Tibial nerve (tissue), 4 donors: ENCODE measurements around the gene RNF220. TPM values are rescaled to one million over a fixed set of nuclear protein-coding genes. Genes with fewer than 3 reads are reported as not detected.

Source experiments
- DNase-seq, 2 donors: peaks; one replicate each; pipeline ENCODE4 v3.0.0-alpha.2; 2019; ENCODE audit warnings: low spot score in 2 of 2
- H3K27ac ChIP-seq, 4 donors: fragments of 200-600 bp; sonication (generic) in 3 of 4; one replicate each; pipeline ENCODE4 v1.5.1; 2017 to 2019; ENCODE audit warnings: mild to moderate bottlenecking in 1 of 4
- H3K27me3 ChIP-seq, 2 donors: fragments of 200-600 bp; sonication (generic) in 1 of 2; one replicate each; pipeline versions ENCODE4 v1.5.1 to v1.6.0; 2017 to 2019
- H3K36me3 ChIP-seq, 3 donors: fragments of 200-600 bp; sonication (generic); one replicate each; pipeline ENCODE4 v1.5.1; 2018 to 2019
- H3K4me1 ChIP-seq, 4 donors: fragments of 200-600 bp; sonication (generic) in 3 of 4; one replicate each; pipeline ENCODE4 v1.5.1; 2017 to 2019
- H3K4me3 ChIP-seq, 4 donors: fragments of 200-600 bp; sonication (generic) in 3 of 4; one replicate each; pipeline ENCODE4 v1.5.1; 2017 to 2019; ENCODE audit warnings: mild to moderate bottlenecking in 1 of 4, moderate library complexity in 1 of 4
- H3K9me3 ChIP-seq, 4 donors: fragments of 200-600 bp; sonication (generic) in 3 of 4; one replicate each; pipeline ENCODE4 v1.5.1; 2017 to 2019
- EP300 ChIP-seq, 2 donors: sonication (generic); formaldehyde crosslinking; IDR thresholded peaks; one replicate each; pipeline ENCODE4 v1.6.1; 2017; ENCODE audit warnings: antibody characterized with exemption in 2 of 2, mild to moderate bottlenecking in 1 of 2
- POLR2A ChIP-seq, 2 donors: fragments of 450-650 bp; IDR thresholded peaks; one replicate each; pipeline ENCODE4 v1.6.1; 2017; ENCODE audit warnings: antibody characterized with exemption in 2 of 2, mild to moderate bottlenecking in 2 of 2, moderate library complexity in 2 of 2
- WGBS, 2 donors: methylation state at CpG; one replicate each; pipeline ENCODE4 v1.1.5; 2018; 5-methylcytosine and 5-hydroxymethylcytosine counted together
- total RNA-seq, 4 donors: library from RNA; depleted of rRNA; stranded (reverse); fragments of >200 nt; gene quantifications; one replicate each; pipeline ENCODE4 v1.1.0, GENCODE V29; 2016
- TF ChIP-seq, protein P1 (sequence below), 5 experiments: fragments of 200-600 bp in 3 of 5; fragments of 450-650 bp in 2 of 5; sonication (generic) in 3 of 5; IDR thresholded peaks; one replicate each; pipeline ENCODE4 v1.5.1; 2016 to 2019; ENCODE audit warnings: antibody characterized with exemption in 5 of 5, mild to moderate bottlenecking in 3 of 5, moderate library complexity in 2 of 5

Gene RNF220
- total RNA-seq, 4 donors from 2014 or later = 110 to 151 (median 114) TPM

DNA sequence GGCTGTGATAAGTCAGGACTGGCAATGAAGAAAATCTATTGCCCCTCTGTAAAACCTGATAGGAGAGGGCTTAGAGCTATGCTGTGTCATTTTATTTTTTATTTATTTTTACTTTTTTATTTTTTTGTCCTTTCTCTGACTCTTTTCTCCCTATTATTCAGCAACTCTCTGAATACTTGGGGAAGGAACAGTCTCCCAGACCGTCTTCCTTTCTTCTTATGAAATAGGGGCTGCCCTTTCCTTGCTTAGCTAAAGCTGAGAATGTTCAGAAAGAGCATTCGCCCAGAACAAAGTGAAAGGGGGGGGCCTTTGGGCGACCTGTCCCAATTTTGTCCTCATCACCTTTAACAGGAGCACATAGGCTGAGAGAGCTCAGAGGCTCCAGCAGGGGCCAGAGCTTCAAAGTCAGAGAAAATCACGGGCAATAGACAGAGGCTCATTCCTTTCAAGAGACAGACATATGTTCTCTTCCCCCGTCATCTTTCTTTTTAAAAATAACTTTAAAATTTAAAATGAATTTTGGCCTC, 80.9 kb downstream of the RNF220 start:
- H3K4me1 ChIP-seq = peaks cover 0 to 19% (median 8%) of the 10 kb centered on the region in 4 donors
- H3K9me3 ChIP-seq = no peaks in the 10 kb centered on the region
- H3K27ac ChIP-seq = peak overlapping the region in 2 of 4 donors; percentile 53 to 66
- no peaks in the 10 kb centered on the region for H3K27me3 ChIP-seq
- no peaks in the 10 kb centered on the region for H3K36me3 ChIP-seq
- TF ChIP-seq, protein P1, sequence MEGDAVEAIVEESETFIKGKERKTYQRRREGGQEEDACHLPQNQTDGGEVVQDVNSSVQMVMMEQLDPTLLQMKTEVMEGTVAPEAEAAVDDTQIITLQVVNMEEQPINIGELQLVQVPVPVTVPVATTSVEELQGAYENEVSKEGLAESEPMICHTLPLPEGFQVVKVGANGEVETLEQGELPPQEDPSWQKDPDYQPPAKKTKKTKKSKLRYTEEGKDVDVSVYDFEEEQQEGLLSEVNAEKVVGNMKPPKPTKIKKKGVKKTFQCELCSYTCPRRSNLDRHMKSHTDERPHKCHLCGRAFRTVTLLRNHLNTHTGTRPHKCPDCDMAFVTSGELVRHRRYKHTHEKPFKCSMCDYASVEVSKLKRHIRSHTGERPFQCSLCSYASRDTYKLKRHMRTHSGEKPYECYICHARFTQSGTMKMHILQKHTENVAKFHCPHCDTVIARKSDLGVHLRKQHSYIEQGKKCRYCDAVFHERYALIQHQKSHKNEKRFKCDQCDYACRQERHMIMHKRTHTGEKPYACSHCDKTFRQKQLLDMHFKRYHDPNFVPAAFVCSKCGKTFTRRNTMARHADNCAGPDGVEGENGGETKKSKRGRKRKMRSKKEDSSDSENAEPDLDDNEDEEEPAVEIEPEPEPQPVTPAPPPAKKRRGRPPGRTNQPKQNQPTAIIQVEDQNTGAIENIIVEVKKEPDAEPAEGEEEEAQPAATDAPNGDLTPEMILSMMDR (IDR thresholded peaks at IDR 0.05) = no peak
- TF ChIP-seq POLR2A (IDR thresholded peaks at IDR 0.05) (no peak), EP300 (IDR thresholded peaks at IDR 0.05) (no peak)
- WGBS, 2 donors = 52% methylated on average over 5 of the region's 5 CpGs
- H3K4me3 ChIP-seq = no peak overlapping the region
- no peak for DNase-seq

DNA sequence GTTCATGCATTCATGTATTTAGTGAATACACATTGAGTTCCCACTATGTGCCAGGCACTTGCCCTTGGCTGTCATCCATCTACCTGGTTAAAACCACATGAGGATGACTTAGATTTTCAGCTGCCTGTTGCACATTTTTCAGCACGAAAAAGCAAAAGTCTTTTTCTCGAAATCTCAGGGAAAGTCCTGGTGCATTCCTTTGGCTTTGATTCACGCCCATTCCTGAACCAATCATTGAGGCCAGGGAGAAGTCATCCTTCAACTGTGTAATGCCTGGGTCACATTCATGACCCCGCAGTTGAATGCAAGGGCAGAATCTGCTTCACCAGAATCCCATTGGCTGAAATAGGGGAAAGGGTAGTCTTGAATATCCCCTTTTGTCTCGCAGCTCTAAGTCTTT, 84.4 kb downstream of the RNF220 start:
- DNase-seq = no peak
- H3K27me3 ChIP-seq = no peaks in the 10 kb centered on the region
- peaks cover 0 to 19% (median 7%) of the 10 kb centered on the region in 4 donors for H3K4me1 ChIP-seq
- no peaks in the 10 kb centered on the region for H3K36me3 ChIP-seq
- H3K9me3 ChIP-seq = no peaks in the 10 kb centered on the region
- 60 to 65% methylated on average over 5 of the region's 5 CpGs for WGBS, 2 donors
- no peak for TF ChIP-seq EP300 (IDR thresholded peaks at IDR 0.05)
- TF ChIP-seq, protein P1 (IDR thresholded peaks at IDR 0.05) = no peak
- TF ChIP-seq POLR2A (IDR thresholded peaks at IDR 0.05) = no peak
- no peak overlapping the region for H3K27ac ChIP-seq
- H3K4me3 ChIP-seq = no peak overlapping the region

DNA sequence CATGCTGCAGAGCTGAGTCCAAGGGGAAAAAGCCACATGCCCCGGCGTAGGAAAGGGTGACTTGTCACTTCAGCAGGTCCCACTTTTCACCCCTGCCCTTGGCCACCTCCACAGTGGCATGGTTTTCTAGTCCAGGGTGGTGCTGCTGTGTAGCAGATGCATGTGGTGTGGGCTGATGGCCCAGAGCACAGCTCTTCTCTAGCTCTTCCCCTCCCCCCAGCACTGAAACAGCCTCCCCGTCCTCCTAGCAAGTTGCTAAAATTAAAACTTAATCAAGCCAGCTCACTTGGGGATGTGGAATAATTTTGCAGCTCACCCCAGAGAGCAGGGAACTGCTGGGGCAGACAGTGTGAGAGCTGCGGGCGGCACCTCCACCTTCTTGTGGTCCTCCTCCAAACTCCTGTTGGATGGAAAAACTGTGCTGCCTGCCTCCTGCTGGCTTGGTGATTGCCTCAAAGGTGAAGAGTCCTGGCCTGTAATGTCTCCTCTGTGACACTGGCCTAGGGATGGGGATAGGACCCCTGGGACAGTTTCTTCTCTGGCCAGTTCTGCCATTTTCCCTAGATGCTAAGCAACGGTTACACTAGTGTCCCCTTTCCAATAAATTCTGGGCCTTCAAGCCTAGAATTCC, 91.6 kb downstream of the RNF220 start:
- Histone ChIP-seq H3K4me3 (no peak overlapping the region), H3K27ac (no peak overlapping the region), H3K9me3 (no peaks in the 10 kb centered on the region), H3K36me3 (no peaks in the 10 kb centered on the region), H3K27me3 (no peaks in the 10 kb centered on the region), H3K4me1 (peaks cover 0 to 17% (median 3%) of the 10 kb centered on the region in 4 donors)
- WGBS, 2 donors = 74 to 81% methylated on average over 6 of the region's 6 CpGs
- TF ChIP-seq, protein P1 (IDR thresholded peaks at IDR 0.05) = no peak
- no peak for TF ChIP-seq POLR2A (IDR thresholded peaks at IDR 0.05)
- TF ChIP-seq EP300 (IDR thresholded peaks at IDR 0.05) = no peak
- DNase-seq = no peak

DNA sequence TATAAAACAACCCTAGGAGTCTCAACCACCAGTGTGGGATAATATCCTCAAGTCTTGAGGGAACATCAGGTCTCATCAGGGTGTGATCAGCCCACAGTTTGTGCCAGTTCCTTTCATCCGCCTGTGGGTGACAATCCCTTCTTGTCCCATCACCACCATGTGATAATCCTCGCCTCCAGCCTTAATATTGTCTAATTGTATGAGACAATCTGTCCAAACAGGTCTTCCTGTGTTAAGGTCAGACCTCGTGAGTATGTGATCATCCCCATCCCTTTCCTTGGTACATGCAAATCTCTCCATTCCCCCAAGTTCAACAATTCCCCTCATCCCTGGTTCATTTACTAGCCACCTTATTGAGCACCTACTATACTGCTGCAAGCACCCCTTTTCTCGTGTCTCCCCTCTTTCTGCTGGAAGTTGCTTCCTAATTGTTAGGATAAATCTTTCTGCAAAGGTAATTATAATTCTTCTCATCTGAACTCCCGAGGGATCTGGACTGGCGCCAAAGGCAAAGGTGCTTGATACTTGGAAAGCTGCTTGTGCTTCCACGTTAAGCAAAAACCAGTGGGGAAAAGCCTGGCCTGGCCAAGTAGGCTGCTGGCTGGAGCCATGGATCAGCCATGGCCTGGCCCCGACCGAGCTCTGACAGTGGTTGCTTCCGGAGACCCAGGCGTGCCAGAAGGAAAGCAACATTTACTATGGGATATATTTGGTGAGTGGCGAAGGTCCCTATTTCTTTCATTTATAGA, 92.5 kb downstream of the RNF220 start:
- Histone ChIP-seq H3K27ac (no peak overlapping the region), H3K36me3 (no peaks in the 10 kb centered on the region), H3K9me3 (no peaks in the 10 kb centered on the region), H3K4me3 (no peak overlapping the region), H3K27me3 (no peaks in the 10 kb centered on the region), H3K4me1 (peaks cover 0 to 27% (median 3%) of the 10 kb centered on the region in 4 donors)
- DNase-seq = no peak
- WGBS, 2 donors = 86 to 87% methylated on average over 12 of the region's 12 CpGs
- no peak for TF ChIP-seq POLR2A (IDR thresholded peaks at IDR 0.05)
- no peak for TF ChIP-seq EP300 (IDR thresholded peaks at IDR 0.05)
- TF ChIP-seq, protein P1 (IDR thresholded peaks at IDR 0.05) = no peak

DNA sequence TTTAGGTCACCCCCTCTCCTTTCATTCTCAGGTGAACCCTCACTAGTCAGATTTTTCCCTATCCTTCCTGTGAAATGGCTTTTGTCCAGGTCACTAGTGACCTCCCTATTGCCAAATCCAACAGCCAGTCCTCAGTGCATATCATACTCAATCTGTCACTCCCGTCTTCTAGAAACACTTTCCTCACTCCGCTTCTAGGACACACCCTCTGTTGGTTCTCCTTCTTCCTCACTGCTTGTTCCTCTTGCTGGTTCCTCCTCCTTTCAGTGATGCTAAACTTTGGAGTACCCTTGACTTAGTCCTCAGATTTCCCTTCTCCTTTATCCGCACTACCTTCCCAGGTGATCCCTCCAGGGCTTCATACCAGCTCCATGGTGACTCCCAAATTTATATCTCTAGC, 94.3 kb downstream of the RNF220 start:
- WGBS, 2 donors = 84 to 92% methylated on average over 3 of the region's 3 CpGs
- TF ChIP-seq EP300 (IDR thresholded peaks at IDR 0.05) (no peak), POLR2A (IDR thresholded peaks at IDR 0.05) (no peak)
- TF ChIP-seq, protein P1 (IDR thresholded peaks at IDR 0.05) = no peak
- no peaks in the 10 kb centered on the region for H3K9me3 ChIP-seq
- no peak overlapping the region for H3K4me3 ChIP-seq
- H3K27ac ChIP-seq = no peak overlapping the region
- no peaks in the 10 kb centered on the region for H3K27me3 ChIP-seq
- DNase-seq = no peak
- H3K4me1 ChIP-seq = peaks cover 0 to 37% (median 3%) of the 10 kb centered on the region in 4 donors
- no peaks in the 10 kb centered on the region for H3K36me3 ChIP-seq
